NB4 (cell line): Measurements from ENCODE around the gene TSHZ2.

ENCODE experiments used
- DNase-seq: peaks from one replicate; pipeline ENCODE4 v3.0.0; 2010; ENCODE audit warnings: low read depth
- H3K4me3 ChIP-seq: one replicate; pipeline ENCODE4 v1.5.1; 2011; ENCODE audit warnings: mild to moderate bottlenecking, low read depth, low read length, moderate library complexity
- CTCF ChIP-seq: IDR thresholded peaks from one replicate; pipeline ENCODE4 v1.5.1; 2012; ENCODE audit warnings: low read depth, low read length
- MAX ChIP-seq: IDR thresholded peaks from 2 replicates; pipeline ENCODE4 v1.6.1; 2011; ENCODE audit warnings: low read depth, low read length
- MYC ChIP-seq: IDR thresholded peaks from 2 replicates; pipeline ENCODE4 v1.6.1; 2011; ENCODE audit warnings: low read depth, low read length
- POLR2A ChIP-seq: IDR thresholded peaks from 2 replicates; pipeline ENCODE4 v1.6.1; 2011; ENCODE audit warnings: mild to moderate bottlenecking; ENCODE audit not compliant: insufficient read length; ENCODE audit errors: extremely low read depth

Gene TSHZ2

DNA sequence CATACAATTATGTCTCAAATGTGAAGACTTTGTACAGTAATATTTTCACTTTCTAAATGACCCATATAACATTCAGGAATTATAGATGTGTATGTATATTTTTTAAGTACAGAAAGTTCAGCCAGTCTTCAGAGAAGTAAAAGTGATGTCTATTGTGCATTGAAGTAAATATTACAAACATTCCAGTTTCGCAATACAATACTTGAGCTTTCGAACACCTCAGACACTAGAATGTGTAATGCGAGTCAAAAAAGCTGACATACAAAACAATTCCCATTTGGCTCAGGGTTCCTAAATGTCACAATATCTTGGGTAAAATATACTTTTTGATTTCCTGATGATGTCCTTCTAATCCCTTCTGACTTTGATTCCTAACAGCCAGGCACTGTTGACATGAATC is 520.1 kb downstream of the TSHZ2 start:
- no peak overlapping the region for H3K4me3 ChIP-seq
- no peak for TF ChIP-seq MYC
- no peak for TF ChIP-seq POLR2A
- no peak for TF ChIP-seq MAX
- TF ChIP-seq CTCF = no peak
- DNase-seq = no peak

DNA sequence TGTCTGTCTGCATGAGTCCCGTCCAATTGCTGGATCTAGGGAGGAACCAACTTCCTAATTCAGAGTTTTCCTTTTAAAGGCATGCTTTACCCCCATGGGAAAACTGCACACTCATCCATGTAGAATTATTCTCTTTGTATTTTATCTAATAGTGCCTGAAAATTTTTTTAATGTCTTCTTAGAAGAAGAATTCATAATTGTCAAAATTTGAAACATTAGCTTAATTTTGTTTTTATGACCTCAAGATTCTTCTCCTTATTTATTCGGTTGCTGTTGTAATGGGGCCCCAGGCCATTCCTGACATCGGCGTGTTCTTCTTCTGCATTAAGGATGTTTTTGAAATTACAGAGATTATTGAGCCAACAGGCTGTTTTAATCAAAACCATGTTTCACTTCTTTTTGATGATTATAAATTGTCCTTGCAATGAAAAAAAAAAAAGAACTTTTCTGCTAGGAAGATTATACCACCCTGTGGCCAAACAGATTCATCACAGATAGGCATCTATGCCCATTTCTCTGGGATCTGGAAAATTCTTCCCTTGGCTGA is 521.2 kb downstream of the TSHZ2 start:
- no peak for DNase-seq
- no peak for TF ChIP-seq CTCF
- no peak for TF ChIP-seq MYC
- no peak for TF ChIP-seq MAX
- no peak for TF ChIP-seq POLR2A
- H3K4me3 ChIP-seq = no peak overlapping the region

DNA sequence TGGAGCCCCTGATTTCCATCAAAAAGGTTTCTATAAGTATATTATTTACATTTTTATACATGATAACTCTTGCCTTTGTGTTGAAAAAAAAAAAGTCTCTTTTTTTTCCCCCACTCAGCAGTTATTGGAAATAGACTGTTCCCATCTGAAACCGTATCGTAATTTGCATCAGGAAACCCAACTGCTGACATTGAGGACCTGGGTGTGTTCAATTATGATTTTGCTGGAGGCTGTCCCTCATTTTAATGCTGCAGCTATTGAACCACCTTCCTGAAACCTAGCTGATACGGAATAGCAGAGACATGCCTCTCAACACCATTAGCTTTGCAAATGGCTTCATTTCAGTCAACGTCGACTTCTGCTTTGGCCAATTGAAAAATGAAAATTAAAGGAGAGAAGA is 522.6 kb downstream of the TSHZ2 start:
- TF ChIP-seq POLR2A = no peak
- TF ChIP-seq CTCF = no peak
- no peak for TF ChIP-seq MYC
- no peak for TF ChIP-seq MAX
- no peak overlapping the region for H3K4me3 ChIP-seq
- DNase-seq = no peak

- H3K4me3 ChIP-seq = no peak overlapping the region
- DNase-seq = no peak
- no peak for TF ChIP-seq MYC
- no peak for TF ChIP-seq MAX
- TF ChIP-seq POLR2A = no peak
- no peak for TF ChIP-seq CTCF
Measured at GRCh38 chr20:53495398-53496092, 523.4 kb downstream of the TSHZ2 start.

DNA sequence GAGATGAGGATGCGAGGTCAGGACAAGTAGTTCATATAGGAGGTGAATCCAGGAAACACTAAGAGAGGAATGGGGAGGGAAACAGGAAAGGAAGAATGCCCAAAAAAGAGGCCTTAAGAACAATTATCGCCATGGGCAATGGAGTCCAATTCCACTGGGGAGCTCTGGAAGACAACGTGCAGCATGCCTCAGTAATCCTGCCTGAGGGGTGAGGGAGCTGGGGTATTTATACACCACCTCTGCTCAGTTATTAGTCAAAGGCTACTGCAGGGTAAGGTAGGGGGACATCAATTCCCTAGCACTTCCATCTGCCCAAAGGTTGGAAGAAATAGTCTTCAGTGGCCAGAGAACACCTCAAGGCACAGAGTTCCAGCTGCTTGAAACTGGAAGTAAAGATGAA is 525.1 kb downstream of the TSHZ2 start:
- TF ChIP-seq MYC = no peak
- TF ChIP-seq CTCF = no peak
- no peak for TF ChIP-seq POLR2A
- TF ChIP-seq MAX = no peak
- DNase-seq = no peak

More for the DNA sequence above, 525.1 kb downstream of the TSHZ2 start:
- H3K4me3 ChIP-seq = no peak overlapping the region
